ENCODE results near the gene TMEM236.

- TF ChIP-seq EP300 (IDR thresholded peaks at IDR 0.05): no peak
- TF ChIP-seq, protein P1, sequence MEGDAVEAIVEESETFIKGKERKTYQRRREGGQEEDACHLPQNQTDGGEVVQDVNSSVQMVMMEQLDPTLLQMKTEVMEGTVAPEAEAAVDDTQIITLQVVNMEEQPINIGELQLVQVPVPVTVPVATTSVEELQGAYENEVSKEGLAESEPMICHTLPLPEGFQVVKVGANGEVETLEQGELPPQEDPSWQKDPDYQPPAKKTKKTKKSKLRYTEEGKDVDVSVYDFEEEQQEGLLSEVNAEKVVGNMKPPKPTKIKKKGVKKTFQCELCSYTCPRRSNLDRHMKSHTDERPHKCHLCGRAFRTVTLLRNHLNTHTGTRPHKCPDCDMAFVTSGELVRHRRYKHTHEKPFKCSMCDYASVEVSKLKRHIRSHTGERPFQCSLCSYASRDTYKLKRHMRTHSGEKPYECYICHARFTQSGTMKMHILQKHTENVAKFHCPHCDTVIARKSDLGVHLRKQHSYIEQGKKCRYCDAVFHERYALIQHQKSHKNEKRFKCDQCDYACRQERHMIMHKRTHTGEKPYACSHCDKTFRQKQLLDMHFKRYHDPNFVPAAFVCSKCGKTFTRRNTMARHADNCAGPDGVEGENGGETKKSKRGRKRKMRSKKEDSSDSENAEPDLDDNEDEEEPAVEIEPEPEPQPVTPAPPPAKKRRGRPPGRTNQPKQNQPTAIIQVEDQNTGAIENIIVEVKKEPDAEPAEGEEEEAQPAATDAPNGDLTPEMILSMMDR (IDR thresholded peaks at IDR 0.05): no peak
- TF ChIP-seq POLR2A (IDR thresholded peaks at IDR 0.05): no peak
These were observed 12.1 kb downstream of the TMEM236 start for GRCh38 chr10:17764142-17764541.

Measured in gastroesophageal sphincter (tissue), 3 donors.